Cardiac muscle cell (in vitro differentiated cells and primary cell): Measurements from ENCODE around the gene PTPRD. TPM values are rescaled to one million over a fixed set of nuclear protein-coding genes. Genes with fewer than 3 reads are reported as not detected.

ENCODE experiments used
- DNase-seq, 2 donors: peaks; one replicate each; pipeline versions ENCODE4 v3.0.0 to v3.0.0-alpha.2; 2010 to 2017; ENCODE audit warnings: low read depth in 1 of 2, low spot score in 1 of 2
- H3K27ac ChIP-seq: fragments of 200-600 bp; sonication (generic); 2 replicates; pipeline ENCODE4 v1.5.1; 2016
- H3K27me3 ChIP-seq: fragments of 200-600 bp; sonication (generic); 2 replicates; pipeline ENCODE4 v1.6.0; 2016; ENCODE audit warnings: control low read depth
- H3K36me3 ChIP-seq: fragments of 200-600 bp; sonication (generic); 2 replicates; pipeline ENCODE4 v1.5.1; 2016; ENCODE audit warnings: control low read depth
- H3K4me1 ChIP-seq: fragments of 200-600 bp; sonication (generic); 2 replicates; pipeline ENCODE4 v1.8.1; 2017; ENCODE audit warnings: low read depth, mild to moderate bottlenecking, mixed run types
- H3K4me3 ChIP-seq: fragments of 200-600 bp; sonication (generic); 2 replicates; pipeline ENCODE4 v1.5.1; 2016; ENCODE audit warnings: mild to moderate bottlenecking
- H3K9me3 ChIP-seq: fragments of 200-600 bp; sonication (generic); 2 replicates; pipeline ENCODE4 v1.5.1; 2017; ENCODE audit warnings: low read depth, mild to moderate bottlenecking, control low read depth
- polyA plus RNA-seq: library from polyadenylated mRNA; unstranded; fragments of >200 nt; fragmentation: Nextera tagmentation; extraction: Ambion mirVana; gene quantifications from 2 replicates; pipeline ENCODE4 v1.2.1, GENCODE V29; 2016
- total RNA-seq: library from RNA; depleted of rRNA; stranded (reverse); fragments of >200 nt; gene quantifications from 2 replicates; pipeline ENCODE4 v1.2.3, GENCODE V29; 2016
- TF ChIP-seq, protein P1 (sequence below): IDR thresholded peaks from 2 replicates; pipeline ENCODE4 v1.5.1; 2012; ENCODE audit warnings: low read depth, mild to moderate bottlenecking, low read length

PTPRD gene
- total and polyA plus RNA-seq, 2 experiments from 2014 or later: 37.0 to 287 TPM

GRCh38 chr9:8825585-8826147 lies 1787.1 kb downstream of the PTPRD start:
- Histone ChIP-seq H3K27ac (no peak overlapping the region), H3K36me3 (no peaks in the 10 kb centered on the region), H3K4me3 (no peak overlapping the region), H3K4me1 (no peaks in the 10 kb centered on the region), H3K27me3 (no peaks in the 10 kb centered on the region), H3K9me3 (no peaks in the 10 kb centered on the region)
- DNase-seq: no peak
- TF ChIP-seq, protein P1, sequence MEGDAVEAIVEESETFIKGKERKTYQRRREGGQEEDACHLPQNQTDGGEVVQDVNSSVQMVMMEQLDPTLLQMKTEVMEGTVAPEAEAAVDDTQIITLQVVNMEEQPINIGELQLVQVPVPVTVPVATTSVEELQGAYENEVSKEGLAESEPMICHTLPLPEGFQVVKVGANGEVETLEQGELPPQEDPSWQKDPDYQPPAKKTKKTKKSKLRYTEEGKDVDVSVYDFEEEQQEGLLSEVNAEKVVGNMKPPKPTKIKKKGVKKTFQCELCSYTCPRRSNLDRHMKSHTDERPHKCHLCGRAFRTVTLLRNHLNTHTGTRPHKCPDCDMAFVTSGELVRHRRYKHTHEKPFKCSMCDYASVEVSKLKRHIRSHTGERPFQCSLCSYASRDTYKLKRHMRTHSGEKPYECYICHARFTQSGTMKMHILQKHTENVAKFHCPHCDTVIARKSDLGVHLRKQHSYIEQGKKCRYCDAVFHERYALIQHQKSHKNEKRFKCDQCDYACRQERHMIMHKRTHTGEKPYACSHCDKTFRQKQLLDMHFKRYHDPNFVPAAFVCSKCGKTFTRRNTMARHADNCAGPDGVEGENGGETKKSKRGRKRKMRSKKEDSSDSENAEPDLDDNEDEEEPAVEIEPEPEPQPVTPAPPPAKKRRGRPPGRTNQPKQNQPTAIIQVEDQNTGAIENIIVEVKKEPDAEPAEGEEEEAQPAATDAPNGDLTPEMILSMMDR: no peak

DNA sequence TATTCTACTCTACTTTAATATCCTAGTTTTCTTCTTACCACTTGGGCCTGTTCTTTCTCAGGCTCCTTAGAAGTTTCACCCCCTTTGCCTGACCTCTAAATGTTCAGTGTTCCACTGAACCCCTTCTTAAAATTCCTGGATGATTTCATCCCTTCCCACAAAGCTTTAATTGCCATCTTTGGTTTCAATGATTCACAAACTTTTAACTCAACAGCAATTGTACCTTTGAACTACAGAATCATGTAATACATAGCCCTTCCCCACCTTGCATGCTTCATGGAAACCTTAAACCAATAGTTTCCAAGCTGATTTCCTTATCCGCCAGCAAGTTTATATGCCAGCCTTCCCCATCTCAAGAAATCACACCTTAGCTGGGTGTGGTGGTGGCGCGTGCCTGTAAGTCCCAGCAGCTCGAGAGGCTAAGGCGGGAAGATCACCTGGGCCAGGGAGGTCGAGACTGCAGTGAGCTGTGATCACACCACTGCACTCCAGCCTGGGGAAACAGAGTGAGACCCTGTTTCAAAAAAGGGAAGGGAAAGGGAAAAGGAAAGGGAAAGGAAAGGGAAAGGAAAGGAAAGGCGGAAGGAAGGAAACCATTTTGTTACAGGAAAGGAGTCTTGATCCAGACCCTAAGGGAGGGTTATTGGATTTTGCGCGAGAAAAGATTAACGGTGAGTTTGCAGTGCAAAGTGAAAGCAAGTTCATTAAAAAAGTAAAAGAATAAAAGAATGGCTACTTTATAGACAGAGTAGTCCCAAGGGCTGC lies 1789.5 kb downstream of the PTPRD start:
- no peak for DNase-seq
- TF ChIP-seq, protein P1: no peak
- Histone ChIP-seq H3K36me3 (no peaks in the 10 kb centered on the region), H3K9me3 (no peaks in the 10 kb centered on the region), H3K4me1 (no peaks in the 10 kb centered on the region), H3K4me3 (no peak overlapping the region), H3K27me3 (no peaks in the 10 kb centered on the region), H3K27ac (no peak overlapping the region)

- Histone ChIP-seq H3K36me3 (no peaks in the 10 kb centered on the region), H3K4me3 (no peak overlapping the region), H3K9me3 (no peaks in the 10 kb centered on the region), H3K27ac (no peak overlapping the region), H3K27me3 (no peaks in the 10 kb centered on the region), H3K4me1 (peaks cover under 1% of the 10 kb centered on the region)
- TF ChIP-seq, protein P1: no peak
- no peak for DNase-seq
Observed at GRCh38 chr9:8822667-8823025, 1790.2 kb downstream of the PTPRD start.

- Histone ChIP-seq H3K27me3 (no peaks in the 10 kb centered on the region), H3K36me3 (no peaks in the 10 kb centered on the region), H3K9me3 (no peaks in the 10 kb centered on the region), H3K4me1 (peaks cover 6% of the 10 kb centered on the region), H3K27ac (no peak overlapping the region), H3K4me3 (no peak overlapping the region)
- TF ChIP-seq, protein P1: no peak
- DNase-seq: no peak
Observed at GRCh38 chr9:8821910-8822666, 1790.7 kb downstream of the PTPRD start.

DNA sequence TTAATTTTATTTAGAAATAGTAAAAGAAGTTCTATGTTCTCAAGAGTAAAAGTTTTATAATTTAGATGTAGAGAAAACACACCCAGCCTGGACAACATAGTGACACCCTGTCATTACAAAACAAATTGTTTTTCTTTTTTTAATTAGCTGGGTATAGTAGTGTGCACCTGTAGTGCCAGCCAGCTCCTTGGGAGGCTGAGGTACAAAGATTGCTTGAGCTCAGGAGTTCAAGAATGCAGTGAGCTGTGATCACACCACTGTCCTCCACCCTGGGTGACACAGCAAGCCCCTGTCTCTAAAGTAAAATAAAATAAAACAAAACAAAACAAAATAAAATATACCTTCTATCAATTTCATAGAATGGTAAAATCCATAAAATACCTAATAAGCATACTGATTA lies 1795.5 kb downstream of the PTPRD start:
- H3K27me3 ChIP-seq: no peaks in the 10 kb centered on the region
- H3K27ac ChIP-seq: no peak overlapping the region
- TF ChIP-seq, protein P1: no peak
- H3K36me3 ChIP-seq: no peaks in the 10 kb centered on the region
- no peak for DNase-seq
- peaks cover 17% of the 10 kb centered on the region for H3K4me1 ChIP-seq
- H3K9me3 ChIP-seq: no peaks in the 10 kb centered on the region
- no peak overlapping the region for H3K4me3 ChIP-seq
